Gastroesophageal sphincter (tissue), 3 donors: ENCODE data around the gene PLXNA1.

Experiments
- EP300 ChIP-seq: sonication (generic); formaldehyde crosslinking; IDR thresholded peaks from one replicate; pipeline ENCODE4 v1.6.1; 2017; ENCODE audit warnings: antibody characterized with exemption, mild to moderate bottlenecking
- POLR2A ChIP-seq, 2 donors: fragments of 450-650 bp; IDR thresholded peaks; one replicate each; pipeline ENCODE4 v1.6.1; 2017; ENCODE audit warnings: antibody characterized with exemption in 2 of 2, mild to moderate bottlenecking in 2 of 2, moderate library complexity in 1 of 2
- POLR2AphosphoS5 ChIP-seq: sonication (generic); formaldehyde crosslinking; IDR thresholded peaks from one replicate; pipeline ENCODE4 v1.6.1; 2017; ENCODE audit warnings: antibody characterized with exemption
- TF ChIP-seq, protein P1 (sequence below), 4 experiments: fragments of 200-600 bp in 2 of 4; fragments of 450-650 bp in 2 of 4; sonication (generic) in 1 of 4; IDR thresholded peaks; one replicate each; pipeline ENCODE4 v1.5.1; 2017 to 2019; ENCODE audit warnings: antibody characterized with exemption in 4 of 4, mild to moderate bottlenecking in 2 of 4, moderate library complexity in 2 of 4

DNA sequence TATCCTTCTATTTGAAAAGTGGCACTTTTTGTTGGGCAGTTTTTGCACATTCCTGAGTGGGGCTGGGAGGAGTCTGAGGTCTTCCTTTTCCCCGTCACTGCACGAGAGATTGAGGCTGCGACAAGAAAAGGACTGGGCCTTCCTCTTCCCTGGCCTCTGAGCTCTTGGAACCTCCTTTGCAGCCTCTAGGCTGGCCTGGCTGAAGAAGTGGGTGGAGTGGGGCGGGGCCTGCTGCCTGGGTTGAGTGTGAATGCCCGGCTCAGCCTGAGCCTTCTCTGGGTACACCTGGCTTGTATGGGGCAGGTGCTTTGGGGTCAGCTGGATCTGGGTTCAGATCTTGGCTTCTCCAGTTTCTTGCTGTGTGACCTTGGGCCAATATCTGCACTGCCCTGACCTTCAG, 43.1 kb downstream of the PLXNA1 start:
- TF ChIP-seq, protein P1, sequence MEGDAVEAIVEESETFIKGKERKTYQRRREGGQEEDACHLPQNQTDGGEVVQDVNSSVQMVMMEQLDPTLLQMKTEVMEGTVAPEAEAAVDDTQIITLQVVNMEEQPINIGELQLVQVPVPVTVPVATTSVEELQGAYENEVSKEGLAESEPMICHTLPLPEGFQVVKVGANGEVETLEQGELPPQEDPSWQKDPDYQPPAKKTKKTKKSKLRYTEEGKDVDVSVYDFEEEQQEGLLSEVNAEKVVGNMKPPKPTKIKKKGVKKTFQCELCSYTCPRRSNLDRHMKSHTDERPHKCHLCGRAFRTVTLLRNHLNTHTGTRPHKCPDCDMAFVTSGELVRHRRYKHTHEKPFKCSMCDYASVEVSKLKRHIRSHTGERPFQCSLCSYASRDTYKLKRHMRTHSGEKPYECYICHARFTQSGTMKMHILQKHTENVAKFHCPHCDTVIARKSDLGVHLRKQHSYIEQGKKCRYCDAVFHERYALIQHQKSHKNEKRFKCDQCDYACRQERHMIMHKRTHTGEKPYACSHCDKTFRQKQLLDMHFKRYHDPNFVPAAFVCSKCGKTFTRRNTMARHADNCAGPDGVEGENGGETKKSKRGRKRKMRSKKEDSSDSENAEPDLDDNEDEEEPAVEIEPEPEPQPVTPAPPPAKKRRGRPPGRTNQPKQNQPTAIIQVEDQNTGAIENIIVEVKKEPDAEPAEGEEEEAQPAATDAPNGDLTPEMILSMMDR (IDR thresholded peaks at IDR 0.05), result no peak
- TF ChIP-seq POLR2A (IDR thresholded peaks at IDR 0.05) (no peak), EP300 (no peak), POLR2AphosphoS5 (no peak)
